ENCODE data around the gene PAF1. TPM values are rescaled to one million over a fixed set of nuclear protein-coding genes. Genes with fewer than 3 reads are reported as not detected.

PAF1 gene
- polyA plus RNA-seq, 1 donor from 2014 or later, result 37.3 TPM

GRCh38 chr19:39426170-39426569, 35.3 kb upstream of the PAF1 start:
- Histone ChIP-seq H3K9me3 (ENCODE audit: low read length) (no peaks in the 10 kb centered on the region), H3K9ac (ENCODE audit: low read length) (no peak overlapping the region), H3K27ac (ENCODE audit: low read length) (no peak overlapping the region), H4K20me1 (ENCODE audit: insufficient read depth) (no peaks in the 10 kb centered on the region), H3K36me3 (ENCODE audit: insufficient read depth, low read length) (no peaks in the 10 kb centered on the region), H3F3A (ENCODE audit: insufficient read depth, low read length, poor library complexity, severe bottlenecking) (no peaks in the 10 kb centered on the region), H3K27me3 (ENCODE audit: insufficient read depth, low read depth, low read length) (no peaks in the 10 kb centered on the region), H3K79me2 (replicated peaks; ENCODE audit: insufficient read depth, low read length) (no peaks in the 10 kb centered on the region), H2AFZ (ENCODE audit: low read depth, low read length) (no peak overlapping the region), H3K9me2 (ENCODE audit: insufficient read depth, low read length) (no peaks in the 10 kb centered on the region), H3K4me3 (ENCODE audit: low read length) (no peak overlapping the region), H3K4me2 (ENCODE audit: low read length) (no peak overlapping the region)
- no peak for TF ChIP-seq EZH2 (IDR thresholded peaks at IDR 0.05; ENCODE audit: borderline replicate concordance, insufficient read depth, low read length, poor library complexity, severe bottlenecking)
- TF ChIP-seq POLR2AphosphoS5 (IDR thresholded peaks at IDR 0.05), result no peak
- no peak for TF ChIP-seq SMC3 (conservative IDR thresholded peaks at IDR 0.05; ENCODE audit: poor library complexity)
- no peak for TF ChIP-seq TAF1 (IDR thresholded peaks at IDR 0.05; ENCODE audit: low read depth)
- TF ChIP-seq MXI1 (conservative IDR thresholded peaks at IDR 0.05; ENCODE audit: poor library complexity, severe bottlenecking), result no peak
- TF ChIP-seq, protein P1, sequence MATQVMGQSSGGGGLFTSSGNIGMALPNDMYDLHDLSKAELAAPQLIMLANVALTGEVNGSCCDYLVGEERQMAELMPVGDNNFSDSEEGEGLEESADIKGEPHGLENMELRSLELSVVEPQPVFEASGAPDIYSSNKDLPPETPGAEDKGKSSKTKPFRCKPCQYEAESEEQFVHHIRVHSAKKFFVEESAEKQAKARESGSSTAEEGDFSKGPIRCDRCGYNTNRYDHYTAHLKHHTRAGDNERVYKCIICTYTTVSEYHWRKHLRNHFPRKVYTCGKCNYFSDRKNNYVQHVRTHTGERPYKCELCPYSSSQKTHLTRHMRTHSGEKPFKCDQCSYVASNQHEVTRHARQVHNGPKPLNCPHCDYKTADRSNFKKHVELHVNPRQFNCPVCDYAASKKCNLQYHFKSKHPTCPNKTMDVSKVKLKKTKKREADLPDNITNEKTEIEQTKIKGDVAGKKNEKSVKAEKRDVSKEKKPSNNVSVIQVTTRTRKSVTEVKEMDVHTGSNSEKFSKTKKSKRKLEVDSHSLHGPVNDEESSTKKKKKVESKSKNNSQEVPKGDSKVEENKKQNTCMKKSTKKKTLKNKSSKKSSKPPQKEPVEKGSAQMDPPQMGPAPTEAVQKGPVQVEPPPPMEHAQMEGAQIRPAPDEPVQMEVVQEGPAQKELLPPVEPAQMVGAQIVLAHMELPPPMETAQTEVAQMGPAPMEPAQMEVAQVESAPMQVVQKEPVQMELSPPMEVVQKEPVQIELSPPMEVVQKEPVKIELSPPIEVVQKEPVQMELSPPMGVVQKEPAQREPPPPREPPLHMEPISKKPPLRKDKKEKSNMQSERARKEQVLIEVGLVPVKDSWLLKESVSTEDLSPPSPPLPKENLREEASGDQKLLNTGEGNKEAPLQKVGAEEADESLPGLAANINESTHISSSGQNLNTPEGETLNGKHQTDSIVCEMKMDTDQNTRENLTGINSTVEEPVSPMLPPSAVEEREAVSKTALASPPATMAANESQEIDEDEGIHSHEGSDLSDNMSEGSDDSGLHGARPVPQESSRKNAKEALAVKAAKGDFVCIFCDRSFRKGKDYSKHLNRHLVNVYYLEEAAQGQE (IDR thresholded peaks at IDR 0.05; ENCODE audit: borderline replicate concordance), result no peak
- no peak for TF ChIP-seq CTCF (IDR thresholded peaks at IDR 0.05; ENCODE audit: poor library complexity, severe bottlenecking)
- TF ChIP-seq EP300 (conservative IDR thresholded peaks at IDR 0.05; ENCODE audit: poor library complexity, severe bottlenecking), result no peak
- TF ChIP-seq RAD21 (conservative IDR thresholded peaks at IDR 0.05), result no peak

DNA sequence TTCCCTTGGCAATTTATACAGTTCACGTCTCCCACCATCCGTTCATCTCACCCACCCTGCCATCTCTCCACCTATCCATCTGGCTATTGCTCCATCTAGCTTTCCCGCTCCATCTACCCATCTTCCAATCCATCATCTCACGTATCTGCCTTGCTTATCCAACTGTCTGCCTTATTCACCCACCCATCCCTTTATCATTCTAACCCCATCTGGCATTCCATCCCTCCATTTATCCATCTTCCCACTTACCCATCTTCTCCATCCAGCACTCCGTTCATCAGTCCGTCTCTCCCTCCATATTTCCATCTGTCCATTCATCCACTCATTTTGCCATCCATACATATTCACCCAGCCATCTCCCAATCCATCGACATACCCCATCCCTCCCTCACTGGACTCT, 34.8 kb upstream of the PAF1 start:
- no peaks in the 10 kb centered on the region for H3K9me2 ChIP-seq (ENCODE audit: insufficient read depth, low read length)
- no peak overlapping the region for H2AFZ ChIP-seq (ENCODE audit: low read depth, low read length)
- H3K9me3 ChIP-seq (ENCODE audit: low read length), result no peaks in the 10 kb centered on the region
- TF ChIP-seq TAF1 (IDR thresholded peaks at IDR 0.05; ENCODE audit: low read depth), result no peak
- no peak for TF ChIP-seq MXI1 (conservative IDR thresholded peaks at IDR 0.05; ENCODE audit: poor library complexity, severe bottlenecking)
- no peak for TF ChIP-seq POLR2AphosphoS5 (IDR thresholded peaks at IDR 0.05)
- no peak for TF ChIP-seq RAD21 (conservative IDR thresholded peaks at IDR 0.05)
- no peak for TF ChIP-seq CTCF (IDR thresholded peaks at IDR 0.05; ENCODE audit: poor library complexity, severe bottlenecking)
- TF ChIP-seq SMC3 (conservative IDR thresholded peaks at IDR 0.05; ENCODE audit: poor library complexity), result no peak
- TF ChIP-seq, protein P1 (IDR thresholded peaks at IDR 0.05; ENCODE audit: borderline replicate concordance), result no peak
- H4K20me1 ChIP-seq (ENCODE audit: insufficient read depth), result no peaks in the 10 kb centered on the region
- H3K79me2 ChIP-seq (replicated peaks; ENCODE audit: insufficient read depth, low read length), result no peaks in the 10 kb centered on the region
- H3K9ac ChIP-seq (ENCODE audit: low read length), result no peak overlapping the region
- H3K4me3 ChIP-seq (ENCODE audit: low read length), result no peak overlapping the region
- no peaks in the 10 kb centered on the region for H3K27me3 ChIP-seq (ENCODE audit: insufficient read depth, low read depth, low read length)
- no peaks in the 10 kb centered on the region for H3K36me3 ChIP-seq (ENCODE audit: insufficient read depth, low read length)
- H3K27ac ChIP-seq (ENCODE audit: low read length), result no peak overlapping the region
- H3F3A ChIP-seq (ENCODE audit: insufficient read depth, low read length, poor library complexity, severe bottlenecking), result no peaks in the 10 kb centered on the region
- H3K4me2 ChIP-seq (ENCODE audit: low read length), result no peak overlapping the region

Measured in neural cell (in vitro differentiated cells).